GM19372 (cell line): ENCODE results near the gene MGRN1.

ENCODE experiments used
- ATAC-seq: cut with Tn5 transposase; IDR thresholded peaks from one replicate; pipeline ENCODE4 v1.9.1; 2021; ENCODE audit warnings: mild to moderate bottlenecking, low read depth, moderate library complexity; ENCODE audit not compliant: unreplicated experiment

The MGRN1 gene

DNA sequence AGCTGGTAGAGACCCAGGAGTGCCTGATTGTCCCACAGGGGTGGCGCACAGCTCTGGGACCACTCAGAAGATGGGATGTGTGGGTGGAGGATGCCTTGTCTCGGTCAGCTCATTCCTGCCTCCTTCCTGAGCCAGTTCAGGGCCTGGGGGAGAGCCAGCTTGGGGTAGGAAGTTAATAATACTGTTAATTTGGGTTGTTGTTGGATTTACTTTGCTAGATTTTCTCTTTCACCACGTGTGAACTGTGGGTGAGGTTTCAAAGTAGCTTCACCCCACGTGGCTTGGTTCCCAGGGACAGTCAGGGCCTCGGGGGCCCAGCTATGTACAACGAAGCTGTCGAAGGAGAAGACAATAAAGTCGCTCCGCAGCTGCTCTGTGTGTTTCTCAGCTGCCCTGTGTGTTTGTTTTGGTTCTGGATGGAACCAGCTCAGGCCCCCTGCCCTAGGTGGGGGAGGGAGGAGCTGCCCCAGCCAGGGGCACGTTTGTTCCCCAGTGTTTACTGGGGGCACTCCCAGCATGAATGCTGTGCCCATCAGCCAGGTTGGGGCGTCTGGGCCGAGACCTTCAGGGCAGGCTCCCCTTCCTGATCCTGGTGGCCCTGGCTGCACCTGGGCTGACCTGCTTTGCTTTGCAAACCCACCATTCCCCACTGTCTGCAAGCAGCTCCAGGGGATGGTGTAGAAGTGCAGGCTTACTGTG, 71.0 kb downstream of the MGRN1 start:
- no peak for ATAC-seq

DNA sequence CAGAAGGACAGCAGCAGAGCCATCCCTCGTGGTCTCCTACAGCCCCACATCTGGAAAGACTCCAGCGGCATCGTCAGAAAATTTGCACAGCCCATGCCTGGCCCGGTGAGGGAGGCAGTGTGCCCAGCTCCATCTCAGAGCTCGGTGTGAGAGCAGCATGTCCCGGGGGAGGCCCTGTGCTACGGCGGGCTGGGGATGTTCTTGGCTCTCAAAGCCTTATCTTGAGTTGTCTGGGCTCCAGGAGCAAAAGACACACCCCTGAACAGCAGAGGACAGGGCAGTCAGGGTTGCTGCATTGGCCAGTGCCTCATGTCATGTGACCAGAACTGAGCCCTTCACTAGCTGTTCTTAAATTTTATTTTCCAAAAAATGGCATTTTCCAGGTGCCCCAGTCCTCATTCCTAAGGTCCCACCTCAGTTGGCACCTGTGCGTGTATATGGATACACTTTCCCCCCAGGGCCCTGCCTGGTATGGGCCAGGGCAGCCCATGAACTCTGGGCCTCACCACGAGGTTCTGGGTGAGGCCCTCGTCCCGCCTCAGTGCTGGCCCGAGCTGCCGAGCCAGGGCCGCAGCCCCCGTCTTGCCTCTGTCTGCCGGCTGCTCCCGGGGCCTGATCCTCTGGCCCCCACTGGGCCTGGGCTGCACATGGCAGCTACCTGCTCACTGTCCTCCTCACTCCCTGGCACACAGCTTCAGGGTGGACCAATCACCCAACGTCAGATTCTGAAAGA, 71.7 kb downstream of the MGRN1 start:
- ATAC-seq = no peak

DNA sequence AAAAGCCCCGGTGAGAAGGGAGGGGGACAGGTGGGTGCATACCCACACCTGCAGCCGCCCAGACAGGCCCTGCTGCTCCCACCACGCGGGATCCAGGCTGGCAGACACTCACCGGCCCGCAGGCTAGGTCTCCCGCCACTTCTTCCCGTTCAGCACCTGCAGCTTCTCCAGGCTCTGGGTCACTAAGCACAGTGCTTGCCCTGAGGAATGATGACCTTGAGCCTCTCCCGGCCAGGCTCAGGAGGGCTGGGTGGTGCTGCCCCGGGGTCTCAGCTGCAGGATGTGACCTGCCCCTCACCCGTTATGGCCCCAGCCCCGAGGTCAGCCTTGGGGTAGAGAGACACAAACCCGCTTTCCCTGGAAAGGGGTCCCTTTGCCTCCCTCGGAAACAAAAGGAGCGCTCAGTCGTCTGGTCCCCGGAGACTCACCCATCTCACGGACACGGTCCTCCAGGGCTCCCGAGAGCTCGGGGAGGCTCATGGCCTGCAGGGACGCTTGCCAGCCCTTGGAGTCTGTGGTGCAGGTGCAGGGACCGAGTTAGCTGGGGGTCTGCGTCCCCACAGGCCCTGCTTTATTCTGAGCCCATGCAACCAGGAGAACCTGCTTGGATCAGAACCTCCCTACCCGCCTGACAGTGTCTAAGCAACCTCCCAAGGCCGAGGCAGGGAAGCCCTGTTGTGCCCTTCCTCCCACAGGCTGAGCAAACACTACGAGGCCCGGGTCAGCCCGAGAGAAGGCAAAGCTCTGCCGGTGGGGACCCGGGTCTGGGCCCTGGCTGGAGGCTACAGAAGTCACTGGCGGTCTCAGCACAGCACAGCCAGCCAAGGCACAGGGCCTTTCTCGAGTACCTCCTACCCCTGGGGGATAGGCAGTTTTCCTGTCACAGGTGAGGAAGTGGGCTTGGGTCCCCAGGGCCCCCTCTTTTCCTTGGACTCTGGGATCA, 72.5 kb downstream of the MGRN1 start:
- ATAC-seq = no peak

DNA sequence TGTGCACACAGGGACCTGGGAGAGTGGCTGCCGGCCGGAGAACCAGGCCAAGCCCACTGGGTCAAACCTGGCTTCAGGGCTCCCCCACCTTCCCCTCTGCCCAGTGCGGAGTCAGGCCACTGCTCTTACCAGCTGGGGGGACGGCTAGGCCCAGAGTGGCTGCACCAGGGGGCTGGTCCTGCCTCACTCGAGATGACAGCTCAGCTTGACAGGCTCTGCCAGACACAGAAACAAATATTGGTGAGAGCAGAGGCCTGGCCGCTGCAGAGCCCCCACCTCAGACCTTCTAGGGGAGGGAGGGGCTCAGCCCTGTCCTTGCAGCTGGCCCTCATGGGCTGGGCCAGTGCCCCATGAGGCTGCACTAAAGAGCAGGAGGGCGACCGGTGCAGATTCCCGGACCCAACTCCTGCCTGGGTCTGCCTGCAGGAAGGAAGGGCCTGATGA, 73.2 kb downstream of the MGRN1 start:
- no peak for ATAC-seq

DNA sequence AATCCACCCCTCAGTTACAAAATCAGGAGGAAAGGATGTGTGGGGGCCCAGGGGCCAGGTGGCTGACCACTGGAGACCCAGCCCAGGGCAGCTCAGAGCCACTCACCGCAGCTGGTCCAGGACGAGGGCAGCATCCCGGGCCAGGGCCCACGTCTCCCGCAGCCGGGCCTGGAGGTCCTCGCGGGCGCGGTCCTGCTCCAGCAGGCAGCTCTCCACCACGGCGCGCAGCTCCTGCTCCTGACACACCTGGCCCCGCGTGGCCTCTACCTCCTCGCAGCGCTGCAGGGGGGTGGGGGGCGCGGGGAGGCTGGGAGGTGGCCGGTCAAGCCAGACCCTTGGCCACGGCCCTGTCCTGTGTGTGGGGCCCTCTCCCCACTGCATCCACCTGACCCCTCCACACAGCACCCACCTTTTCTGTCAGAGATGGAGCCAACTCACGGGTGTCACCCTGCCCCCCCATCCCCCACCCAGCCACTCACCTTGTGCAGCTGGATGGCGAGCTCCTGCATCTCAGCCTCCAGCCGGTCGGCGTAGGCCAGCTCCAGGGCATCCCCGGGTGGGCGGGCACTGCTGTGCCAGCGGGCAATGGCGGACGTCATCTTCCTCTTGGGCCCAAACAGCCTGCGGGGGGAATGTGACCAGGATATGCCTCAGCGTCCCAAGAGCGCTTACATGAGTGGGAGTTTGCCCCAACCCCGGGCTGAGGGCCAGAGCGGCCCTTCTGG, 73.9 kb downstream of the MGRN1 start:
- no peak for ATAC-seq

DNA sequence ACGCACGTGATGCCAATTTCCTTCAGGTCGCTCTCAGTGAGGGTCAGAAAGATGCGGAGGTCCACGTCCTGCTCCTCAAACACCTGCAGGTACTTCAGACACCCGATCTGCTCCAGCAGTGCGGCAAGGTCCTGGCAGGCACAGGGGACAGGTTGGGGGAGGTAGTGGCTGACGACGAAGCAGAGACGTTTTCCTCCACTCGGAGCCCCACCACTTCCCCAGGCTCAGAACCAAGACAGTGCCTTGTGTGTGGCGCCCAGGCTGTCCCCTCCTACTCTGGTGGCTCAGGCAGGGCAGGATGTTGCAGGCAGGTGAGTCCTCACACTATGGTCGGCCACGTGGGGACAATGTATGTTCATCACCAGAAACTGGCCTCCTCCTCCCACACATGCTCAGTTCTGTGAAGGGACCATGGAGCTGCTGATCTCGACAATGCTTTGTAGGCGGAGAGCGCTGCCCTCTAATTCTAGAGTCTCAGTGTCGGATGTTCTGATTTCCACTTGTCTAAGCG, 74.5 kb downstream of the MGRN1 start:
- no peak for ATAC-seq

DNA sequence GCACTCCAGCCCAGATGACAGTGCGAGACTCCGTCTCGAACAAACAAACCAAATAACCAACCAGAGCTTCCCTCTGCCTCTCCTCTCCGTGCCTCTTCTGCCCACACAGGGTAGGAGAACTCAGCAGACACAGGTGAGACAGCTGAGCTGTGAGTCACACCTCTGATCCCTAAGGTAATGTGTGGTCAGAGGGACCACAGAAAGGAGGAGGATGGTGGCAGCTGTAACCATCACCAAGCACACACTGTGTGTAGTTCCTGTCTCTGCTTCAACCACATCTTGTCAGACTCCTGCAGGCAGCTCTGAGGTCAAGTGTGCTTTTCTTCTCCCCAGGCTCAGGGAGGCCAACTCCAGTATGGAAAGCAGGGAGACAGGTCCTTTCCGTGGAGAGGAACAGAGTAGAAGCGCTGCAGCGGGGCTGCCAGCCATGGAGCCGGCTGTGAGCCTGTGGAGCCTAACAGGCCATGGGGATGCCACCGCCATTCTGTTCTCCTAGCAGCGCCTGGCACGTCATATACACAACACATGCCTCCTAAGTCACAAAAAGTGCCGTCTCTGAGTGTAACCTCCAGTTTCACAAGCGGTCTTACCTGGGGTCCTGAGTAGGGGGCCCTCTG, 75.9 kb downstream of the MGRN1 start:
- ATAC-seq = no peak

DNA sequence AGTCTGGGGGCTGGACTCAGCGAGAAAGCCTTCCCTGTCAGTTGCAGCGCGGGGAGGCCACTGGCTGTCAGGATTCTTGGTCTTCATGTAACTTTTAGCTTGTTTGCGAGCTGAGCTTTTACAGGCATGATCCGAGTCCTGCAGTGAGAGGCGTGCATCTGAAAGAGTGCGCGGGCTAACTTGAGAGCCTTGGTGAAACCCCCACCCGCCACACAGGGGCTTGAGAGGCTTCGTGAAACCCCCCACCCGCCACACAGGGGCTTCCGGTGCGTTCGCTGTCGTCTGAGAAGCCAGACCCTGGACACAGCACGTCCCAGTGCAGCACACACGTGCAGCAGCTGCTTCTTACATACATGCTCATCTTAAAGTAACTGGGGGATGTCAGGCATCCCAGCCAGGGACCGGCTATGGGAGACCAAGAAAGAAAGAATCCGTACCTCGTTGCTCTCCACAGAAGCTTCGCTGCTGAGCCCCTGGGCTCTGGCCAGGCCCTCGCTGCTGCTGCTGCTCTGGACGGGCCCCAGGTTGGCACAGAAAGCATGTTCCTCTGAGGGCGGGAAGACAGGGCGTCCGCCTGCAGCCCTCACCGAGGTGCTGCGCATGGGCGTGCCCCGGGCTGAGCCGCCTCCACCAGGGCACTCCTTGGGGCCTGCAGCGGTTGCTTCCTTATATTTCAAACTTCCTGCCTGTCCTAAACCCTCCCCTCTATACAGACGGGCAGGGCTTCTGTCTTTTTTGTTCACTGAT, 76.5 kb downstream of the MGRN1 start:
- ATAC-seq = no peak

DNA sequence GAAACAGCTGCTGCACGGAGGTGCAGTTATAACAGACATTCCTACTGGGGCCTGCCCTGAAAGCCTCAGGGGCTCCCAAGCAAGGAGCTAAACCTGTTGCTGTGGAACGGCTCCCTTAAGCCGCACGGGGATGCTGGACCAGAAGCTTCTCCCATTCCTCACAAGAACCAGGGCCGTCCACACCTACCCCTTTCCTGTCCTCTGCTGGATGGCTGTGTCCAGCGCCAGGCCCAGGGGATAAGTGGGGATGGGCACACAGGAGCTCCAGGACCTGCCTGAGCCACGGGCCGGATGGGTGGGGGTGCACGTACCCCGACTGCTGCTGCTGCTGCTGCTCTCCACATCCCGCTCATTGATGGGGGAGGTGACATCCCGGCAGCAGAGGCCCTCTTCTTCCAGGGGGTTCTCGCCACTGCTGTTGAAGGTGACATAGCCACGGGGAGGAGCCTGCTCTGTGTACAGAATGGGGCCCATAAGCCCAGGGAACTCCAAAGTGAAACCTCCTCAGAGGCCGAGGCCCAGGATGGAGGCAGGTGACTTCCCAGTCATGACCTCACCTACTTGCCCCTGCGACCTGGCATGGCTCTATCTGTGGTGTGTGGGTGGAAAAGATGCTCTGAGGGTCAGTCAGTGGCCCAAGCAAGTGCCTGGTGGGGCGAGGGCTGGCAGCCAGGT, 77.3 kb downstream of the MGRN1 start:
- no peak for ATAC-seq

DNA sequence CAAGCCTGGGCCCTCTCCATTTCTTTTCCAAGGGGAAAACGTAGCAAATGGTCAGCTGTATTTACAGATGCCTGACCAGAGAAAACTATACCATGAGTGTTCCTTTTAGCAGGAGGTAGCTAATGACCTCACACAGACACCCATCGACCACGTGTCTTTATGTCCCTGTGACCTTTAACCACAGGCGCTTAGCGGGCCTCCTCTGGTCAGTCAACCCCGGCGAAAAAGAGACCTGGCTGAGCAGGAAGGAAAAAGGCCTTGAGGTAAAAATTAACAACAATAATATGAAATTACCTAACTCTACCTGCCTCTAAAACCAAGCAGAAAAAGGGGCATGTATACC, 77.8 kb downstream of the MGRN1 start:
- no peak for ATAC-seq

DNA sequence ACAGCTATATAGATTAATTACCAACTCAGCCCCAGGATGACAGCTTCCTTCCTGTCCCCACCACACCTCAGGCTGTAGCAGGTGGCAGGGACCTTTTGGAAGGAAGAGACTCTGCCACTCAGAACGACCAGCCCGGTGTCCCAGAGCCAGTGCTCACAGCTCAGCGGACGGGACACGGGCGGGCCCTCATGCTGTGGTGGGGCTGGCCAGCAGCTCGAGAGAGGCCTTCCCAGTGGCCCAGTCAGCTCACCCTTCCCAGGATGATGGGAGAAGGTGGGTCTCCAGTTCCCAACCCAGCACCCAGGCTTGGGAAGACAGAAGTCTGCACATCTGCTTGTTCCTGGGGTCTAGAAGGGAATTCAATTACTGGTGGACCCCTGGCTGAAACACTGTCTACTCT, 79.3 kb downstream of the MGRN1 start:
- ATAC-seq = no peak

DNA sequence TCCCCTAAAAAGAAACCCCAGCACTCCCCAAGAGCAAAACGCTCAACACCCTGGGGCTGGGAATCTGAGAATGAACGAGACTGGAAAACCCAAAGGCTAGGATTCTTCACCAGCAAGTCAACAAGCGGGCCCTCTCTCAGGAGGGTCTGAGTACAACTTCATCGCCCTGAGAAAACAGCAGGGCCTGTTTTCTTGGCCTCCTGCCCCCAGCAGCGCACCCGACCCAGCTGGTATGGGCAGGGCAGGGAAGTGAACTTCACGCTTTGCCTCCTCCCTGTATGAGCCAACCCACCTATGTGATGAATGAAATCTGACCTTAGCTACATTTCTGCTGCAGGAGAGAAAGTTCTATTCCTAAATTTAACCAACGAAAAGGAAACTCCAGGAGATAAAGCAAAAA, 79.9 kb downstream of the MGRN1 start:
- ATAC-seq = no peak

DNA sequence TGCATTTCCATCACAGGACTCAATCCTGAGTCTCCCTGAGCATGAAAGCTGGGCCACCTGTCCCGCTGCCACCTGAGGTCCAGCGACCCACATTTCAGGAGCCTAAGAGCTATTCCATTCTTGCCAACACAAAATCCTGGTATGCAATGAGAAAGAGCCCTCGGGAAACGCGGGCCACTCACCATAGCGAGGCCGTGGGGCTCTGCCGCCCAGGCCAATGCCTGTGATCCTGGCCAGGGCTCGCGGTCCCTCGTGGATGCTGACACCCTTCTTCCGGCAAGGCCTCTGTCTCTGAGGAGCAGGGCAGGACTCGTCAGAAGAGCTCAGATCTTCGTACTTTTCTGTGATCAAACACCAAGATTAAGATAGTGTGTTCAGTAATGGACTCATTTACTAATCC, 80.3 kb downstream of the MGRN1 start:
- no peak for ATAC-seq

DNA sequence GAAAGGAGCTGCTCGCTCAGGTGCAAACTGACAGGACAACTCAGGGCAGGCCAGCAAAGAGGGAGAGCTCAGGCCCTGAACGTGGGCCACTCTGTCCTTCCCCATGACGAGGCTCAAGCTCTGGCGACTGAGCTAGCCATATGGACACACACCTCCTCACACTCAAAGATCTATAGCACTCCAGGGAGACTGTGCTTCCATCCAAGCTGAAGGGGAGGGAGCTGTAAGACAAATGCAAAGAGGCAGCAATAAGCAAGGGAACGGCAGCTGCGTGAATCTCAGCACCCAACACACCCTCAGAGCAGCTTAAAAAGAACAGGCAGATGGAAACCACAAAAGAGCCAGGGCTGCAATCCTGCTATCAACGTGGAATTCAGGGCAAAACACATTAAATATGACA, 82.2 kb downstream of the MGRN1 start:
- ATAC-seq = no peak

DNA sequence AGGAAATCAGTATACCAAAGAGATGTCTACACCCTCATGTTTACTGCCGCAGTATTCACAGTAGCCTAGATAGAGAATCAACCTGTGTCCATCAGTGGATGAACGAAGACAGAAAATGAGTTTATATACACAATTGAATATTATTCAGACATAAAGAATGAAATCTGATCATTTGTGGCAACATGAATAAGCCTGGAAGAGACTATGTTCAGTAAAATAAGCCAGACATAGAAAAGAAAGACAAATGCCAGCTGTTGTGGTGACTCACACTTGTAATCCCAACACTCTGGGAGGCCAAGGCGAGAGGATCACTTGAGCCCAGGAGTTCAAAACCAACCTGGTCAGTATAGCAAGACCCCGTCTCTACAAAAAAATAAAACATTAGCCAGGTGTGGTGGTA, 84.9 kb downstream of the MGRN1 start:
- no peak for ATAC-seq

DNA sequence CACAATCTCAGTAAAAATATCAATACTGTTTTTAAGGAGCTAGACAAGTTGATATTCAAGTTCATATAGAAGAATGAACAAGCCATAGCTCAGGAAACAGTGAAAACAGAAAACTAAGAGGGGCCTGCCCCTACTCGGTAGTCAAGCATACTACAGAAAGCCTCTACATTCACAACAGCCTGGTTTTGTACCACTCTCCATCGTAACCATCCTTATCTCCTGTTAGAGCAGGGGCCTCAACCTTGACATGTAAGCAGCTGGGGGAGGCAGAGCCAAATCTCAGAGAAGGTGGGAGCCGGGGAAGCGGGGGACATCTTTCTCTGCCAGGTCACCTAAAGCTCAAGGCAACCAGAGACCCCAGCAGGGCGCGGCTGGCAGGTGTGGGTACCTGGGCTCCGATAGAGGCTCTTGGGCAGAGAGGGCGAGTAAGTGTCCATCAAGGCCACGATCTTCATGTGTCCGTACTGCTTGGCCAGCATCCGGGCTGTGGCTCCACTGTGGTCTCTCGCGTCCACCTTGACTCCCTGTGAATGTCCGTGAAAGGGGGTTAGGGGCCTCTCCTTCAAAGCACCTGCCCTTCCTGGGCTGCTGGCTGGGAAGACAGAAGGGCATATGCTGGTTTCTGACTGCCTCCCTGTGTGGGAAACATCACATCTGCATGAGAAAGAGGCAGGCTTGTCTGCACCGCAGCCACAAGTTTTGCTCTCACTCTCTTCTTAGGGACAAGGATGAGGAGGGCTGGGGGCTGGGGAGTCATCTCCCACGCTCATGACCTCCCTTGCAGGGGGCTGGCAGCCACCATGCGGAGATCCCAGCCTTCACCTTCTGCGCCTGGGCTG, 89.3 kb downstream of the MGRN1 start:
- ATAC-seq = no peak

DNA sequence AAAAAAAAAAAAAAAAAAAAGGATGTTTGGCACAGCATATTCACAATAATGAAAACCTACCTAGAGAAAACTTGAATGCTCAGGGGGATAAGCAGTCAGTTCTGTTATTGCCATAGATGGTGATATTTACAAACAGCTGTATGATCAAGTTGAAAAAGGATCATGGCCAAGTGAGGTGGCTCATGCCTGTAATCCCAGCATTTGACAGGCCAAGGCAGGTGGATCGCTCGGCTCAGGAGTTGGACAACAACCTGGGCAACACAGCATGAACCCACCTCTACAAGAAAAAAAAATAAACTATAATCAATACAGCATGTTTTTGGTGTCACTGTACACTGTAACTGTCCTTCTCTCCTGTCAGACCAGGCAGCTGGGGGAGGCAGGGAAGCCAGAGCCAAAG, 90.4 kb downstream of the MGRN1 start:
- no peak for ATAC-seq

DNA sequence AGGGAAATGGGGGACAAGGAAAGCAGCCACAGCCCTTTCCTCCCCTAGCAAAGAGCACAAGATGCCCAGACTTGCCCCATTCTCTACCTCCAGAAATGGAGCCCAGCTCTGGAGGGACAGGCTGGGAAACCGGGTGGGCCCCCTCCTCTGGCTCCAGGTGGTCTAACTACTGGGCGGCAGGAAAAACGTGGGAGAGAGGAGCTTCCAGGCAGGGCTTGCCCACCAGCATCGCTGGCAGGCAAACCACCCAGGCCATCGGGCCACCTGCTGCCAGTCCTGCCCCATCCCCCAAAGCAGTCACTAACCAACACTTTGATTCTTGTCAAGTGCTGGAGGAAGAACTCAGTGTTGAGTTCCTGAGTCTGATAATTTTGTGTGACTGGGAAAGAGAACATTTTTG, 93.8 kb downstream of the MGRN1 start:
- no peak for ATAC-seq
